ENCODE data around the gene PYGB.

Gene PYGB

GRCh38 chr20:25209911-25210310 lies 38.0 kb upstream of the PYGB start:
- H3K4me3 ChIP-seq: no peak overlapping the region
- H3K27me3 ChIP-seq (ENCODE audit: low read depth): no peaks in the 10 kb centered on the region
- in situ Hi-C loops (cut with MboI; ENCODE audit: low sequenced_read_pairs): no loop called here
- no peak for DNase-seq (ENCODE audit: low spot score in 2 of 2)
- peaks cover 43% of the 10 kb centered on the region for H3K36me3 ChIP-seq (replicated peaks)
- no peaks in the 10 kb centered on the region for H3K4me1 ChIP-seq
- no peaks in the 10 kb centered on the region for H3K9me3 ChIP-seq

GRCh38 chr20:25211273-25211672 lies 36.6 kb upstream of the PYGB start:
- DNase-seq (ENCODE audit: low spot score in 2 of 2): no peak
- H3K4me1 ChIP-seq: no peaks in the 10 kb centered on the region
- no peak overlapping the region for H3K4me3 ChIP-seq
- no peaks in the 10 kb centered on the region for H3K9me3 ChIP-seq
- peaks cover 55% of the 10 kb centered on the region for H3K36me3 ChIP-seq (replicated peaks)
- no peaks in the 10 kb centered on the region for H3K27me3 ChIP-seq (ENCODE audit: low read depth)
- in situ Hi-C loops (cut with MboI; ENCODE audit: low sequenced_read_pairs): no loop called here

- Histone ChIP-seq H3K4me1 (no peaks in the 10 kb centered on the region), H3K27me3 (ENCODE audit: low read depth) (no peaks in the 10 kb centered on the region), H3K36me3 (replicated peaks) (peaks cover 62% of the 10 kb centered on the region), H3K4me3 (no peak overlapping the region), H3K9me3 (no peaks in the 10 kb centered on the region)
- DNase-seq (ENCODE audit: low spot score in 2 of 2): no peak
- in situ Hi-C loops (cut with MboI; ENCODE audit: low sequenced_read_pairs): no loop called here
Measured at GRCh38 chr20:25212242-25212641, 35.6 kb upstream of the PYGB start.

GRCh38 chr20:25213566-25214425 lies 34.1 kb upstream of the PYGB start:
- no peaks in the 10 kb centered on the region for H3K27me3 ChIP-seq (ENCODE audit: low read depth)
- DNase-seq (ENCODE audit: low spot score in 2 of 2): no peak
- H3K36me3 ChIP-seq (replicated peaks): peaks cover 63% of the 10 kb centered on the region
- H3K4me3 ChIP-seq: no peak overlapping the region
- H3K4me1 ChIP-seq: no peaks in the 10 kb centered on the region
- in situ Hi-C loops (cut with MboI; ENCODE audit: low sequenced_read_pairs): no loop called here
- no peaks in the 10 kb centered on the region for H3K9me3 ChIP-seq

- H3K9me3 ChIP-seq: no peaks in the 10 kb centered on the region
- in situ Hi-C loops (cut with MboI; ENCODE audit: low sequenced_read_pairs): no loop called here
- DNase-seq (ENCODE audit: low spot score in 2 of 2): no peak
- H3K27me3 ChIP-seq (ENCODE audit: low read depth): no peaks in the 10 kb centered on the region
- H3K36me3 ChIP-seq (replicated peaks): peaks cover 69% of the 10 kb centered on the region
- H3K4me1 ChIP-seq: no peaks in the 10 kb centered on the region
- H3K4me3 ChIP-seq: no peak overlapping the region
Measured at GRCh38 chr20:25214426-25214790, 33.5 kb upstream of the PYGB start.

GRCh38 chr20:25214819-25215218 lies 33.1 kb upstream of the PYGB start:
- no peak for DNase-seq (ENCODE audit: low spot score in 2 of 2)
- Histone ChIP-seq H3K9me3 (no peaks in the 10 kb centered on the region), H3K4me1 (no peaks in the 10 kb centered on the region), H3K27me3 (ENCODE audit: low read depth) (no peaks in the 10 kb centered on the region), H3K4me3 (no peak overlapping the region), H3K36me3 (replicated peaks) (peaks cover 69% of the 10 kb centered on the region)
- in situ Hi-C loops (cut with MboI; ENCODE audit: low sequenced_read_pairs): no loop called here

GRCh38 chr20:25215521-25215920 lies 32.4 kb upstream of the PYGB start:
- in situ Hi-C loops (cut with MboI; ENCODE audit: low sequenced_read_pairs): no loop called here
- Histone ChIP-seq H3K4me1 (no peaks in the 10 kb centered on the region), H3K27me3 (ENCODE audit: low read depth) (no peaks in the 10 kb centered on the region), H3K4me3 (no peak overlapping the region), H3K9me3 (no peaks in the 10 kb centered on the region), H3K36me3 (replicated peaks) (peaks cover 62% of the 10 kb centered on the region)
- DNase-seq (ENCODE audit: low spot score in 2 of 2): no peak

- no peaks in the 10 kb centered on the region for H3K4me1 ChIP-seq
- H3K4me3 ChIP-seq: no peak overlapping the region
- H3K27me3 ChIP-seq (ENCODE audit: low read depth): no peaks in the 10 kb centered on the region
- peaks cover 55% of the 10 kb centered on the region for H3K36me3 ChIP-seq (replicated peaks)
- H3K9me3 ChIP-seq: no peaks in the 10 kb centered on the region
- in situ Hi-C loops (cut with MboI; ENCODE audit: low sequenced_read_pairs): no loop called here
- no peak for DNase-seq (ENCODE audit: low spot score in 2 of 2)
Measured at GRCh38 chr20:25216199-25216945, 31.5 kb upstream of the PYGB start.

- Histone ChIP-seq H3K9me3 (no peaks in the 10 kb centered on the region), H3K36me3 (replicated peaks) (peaks cover 46% of the 10 kb centered on the region), H3K27me3 (ENCODE audit: low read depth) (no peaks in the 10 kb centered on the region), H3K4me3 (no peak overlapping the region), H3K4me1 (no peaks in the 10 kb centered on the region)
- in situ Hi-C loops (cut with MboI; ENCODE audit: low sequenced_read_pairs): no loop called here
- DNase-seq (ENCODE audit: low spot score in 2 of 2): no peak
Measured at GRCh38 chr20:25217161-25218108, 30.4 kb upstream of the PYGB start.

- no peak for DNase-seq (ENCODE audit: low spot score in 2 of 2)
- Histone ChIP-seq H3K9me3 (no peaks in the 10 kb centered on the region), H3K36me3 (replicated peaks) (peaks cover 42% of the 10 kb centered on the region), H3K4me3 (no peak overlapping the region), H3K4me1 (no peaks in the 10 kb centered on the region), H3K27me3 (ENCODE audit: low read depth) (no peaks in the 10 kb centered on the region)
- in situ Hi-C loops (cut with MboI; ENCODE audit: low sequenced_read_pairs): no loop called here
Measured at GRCh38 chr20:25218109-25218486, 29.8 kb upstream of the PYGB start.

- in situ Hi-C loops (cut with MboI; ENCODE audit: low sequenced_read_pairs): no loop called here
- no peak overlapping the region for H3K4me3 ChIP-seq
- H3K4me1 ChIP-seq: no peaks in the 10 kb centered on the region
- no peaks in the 10 kb centered on the region for H3K9me3 ChIP-seq
- no peaks in the 10 kb centered on the region for H3K27me3 ChIP-seq (ENCODE audit: low read depth)
- peaks cover 39% of the 10 kb centered on the region for H3K36me3 ChIP-seq (replicated peaks)
- no peak for DNase-seq (ENCODE audit: low spot score in 2 of 2)
Measured at GRCh38 chr20:25218492-25218891, 29.4 kb upstream of the PYGB start.

GRCh38 chr20:25219365-25219764 lies 28.5 kb upstream of the PYGB start:
- Histone ChIP-seq H3K4me3 (no peak overlapping the region), H3K9me3 (no peaks in the 10 kb centered on the region), H3K4me1 (no peaks in the 10 kb centered on the region), H3K27me3 (ENCODE audit: low read depth) (no peaks in the 10 kb centered on the region), H3K36me3 (replicated peaks) (peaks cover 32% of the 10 kb centered on the region)
- DNase-seq (ENCODE audit: low spot score in 2 of 2): no peak
- in situ Hi-C loops (cut with MboI; ENCODE audit: low sequenced_read_pairs): no loop called here

- peaks cover 27% of the 10 kb centered on the region for H3K36me3 ChIP-seq (replicated peaks)
- no peaks in the 10 kb centered on the region for H3K4me1 ChIP-seq
- no peak overlapping the region for H3K4me3 ChIP-seq
- H3K27me3 ChIP-seq (ENCODE audit: low read depth): no peaks in the 10 kb centered on the region
- H3K9me3 ChIP-seq: no peaks in the 10 kb centered on the region
- in situ Hi-C loops (cut with MboI; ENCODE audit: low sequenced_read_pairs): no loop called here
- peak in 1 of 2 experiments; percentile 41 for DNase-seq (ENCODE audit: low spot score in 2 of 2)
Measured at GRCh38 chr20:25220021-25220730, 27.7 kb upstream of the PYGB start.

All from HAP-1 (cell line).